Suprapubic skin (tissue), 4 donors: ENCODE data around the gene ZFP36L2. TPM values are rescaled to one million over a fixed set of nuclear protein-coding genes. Genes with fewer than 3 reads are reported as not detected.
A peak's percentile ranks its signal among the peaks of the same experiment; 100 is the strongest.

Experiments
- DNase-seq, 2 donors: peaks; one replicate each; pipeline ENCODE4 v3.0.0-alpha.2; 2019; ENCODE audit warnings: low spot score in 2 of 2
- H3K27ac ChIP-seq: fragments of 200-600 bp; sonication (generic); one replicate; pipeline ENCODE4 v1.5.1; 2019
- H3K27me3 ChIP-seq: fragments of 200-600 bp; sonication (generic); one replicate; pipeline ENCODE4 v1.5.1; 2019
- H3K36me3 ChIP-seq: fragments of 200-600 bp; sonication (generic); one replicate; pipeline ENCODE4 v1.5.1; 2019
- H3K4me1 ChIP-seq: fragments of 200-600 bp; sonication (generic); one replicate; pipeline ENCODE4 v1.5.1; 2019
- H3K4me3 ChIP-seq: fragments of 200-600 bp; sonication (generic); one replicate; pipeline ENCODE4 v1.5.1; 2019; ENCODE audit warnings: mild to moderate bottlenecking
- H3K9me3 ChIP-seq: fragments of 200-600 bp; sonication (generic); one replicate; pipeline ENCODE4 v1.5.1; 2019
- EP300 ChIP-seq: sonication (generic); formaldehyde crosslinking; IDR thresholded peaks from one replicate; pipeline ENCODE4 v1.6.1; 2017; ENCODE audit warnings: antibody characterized with exemption
- POLR2A ChIP-seq, 2 donors: fragments of 450-650 bp; IDR thresholded peaks; one replicate each; pipeline ENCODE4 v1.6.1; 2017; ENCODE audit warnings: antibody characterized with exemption in 2 of 2, mild to moderate bottlenecking in 2 of 2, moderate library complexity in 2 of 2
- POLR2AphosphoS5 ChIP-seq, 3 donors: sonication (generic); formaldehyde crosslinking; IDR thresholded peaks; one replicate each; pipeline ENCODE4 v1.6.1; 2017; ENCODE audit warnings: antibody characterized with exemption in 3 of 3
- WGBS: methylation state at CpG from one replicate; pipeline ENCODE4 v1.1.5; 2018; 5-methylcytosine and 5-hydroxymethylcytosine counted together
- total RNA-seq, 4 donors: library from RNA; depleted of rRNA; stranded (reverse); fragments of >200 nt; gene quantifications; one replicate each; pipeline ENCODE4 v1.1.0, GENCODE V29; 2016
- TF ChIP-seq, protein P1 (sequence below), 2 donors: fragments of 200-600 bp in 1 of 2; fragments of 450-650 bp in 1 of 2; sonication (generic) in 1 of 2; IDR thresholded peaks; one replicate each; pipeline ENCODE4 v1.5.1; 2016 to 2019; ENCODE audit warnings: antibody characterized with exemption in 2 of 2, mild to moderate bottlenecking in 1 of 2, moderate library complexity in 1 of 2

Gene ZFP36L2
- total RNA-seq, 4 donors from 2014 or later = 198 to 238 (median 223) TPM

DNA sequence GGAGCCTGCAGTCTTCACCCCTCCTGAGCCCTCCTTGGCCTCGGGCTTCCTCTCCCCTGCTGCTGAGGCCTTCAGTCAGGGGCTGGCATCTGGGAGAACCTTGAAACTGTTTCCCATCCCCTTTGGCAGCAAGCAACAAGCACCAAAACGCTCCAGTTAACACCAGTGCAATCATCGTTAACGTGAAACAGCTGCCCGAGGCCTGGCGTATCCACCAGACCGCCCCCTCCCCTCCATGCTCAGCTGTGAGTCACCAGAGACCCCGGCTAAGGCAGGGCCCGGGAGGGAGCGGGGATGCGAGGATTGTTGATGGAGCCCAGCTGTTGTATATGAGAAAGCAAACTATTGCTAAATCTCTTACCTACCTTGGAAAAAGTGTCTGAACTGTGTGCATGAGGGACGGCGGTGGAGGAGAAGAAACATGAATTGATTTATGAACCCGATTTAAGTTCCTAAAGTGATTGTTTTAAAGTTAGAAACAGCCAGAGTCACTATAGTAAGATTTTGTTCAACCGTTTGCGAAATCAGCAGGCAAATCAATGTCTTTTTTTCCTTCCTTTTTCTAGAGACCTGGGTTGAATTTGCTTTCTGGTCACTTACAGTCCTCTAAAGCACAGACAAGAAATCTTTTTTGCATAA lies 5.2 kb downstream of the ZFP36L2 start:
- DNase-seq = peak; percentile 85 to 90
- TF ChIP-seq POLR2AphosphoS5 (IDR thresholded peaks at IDR 0.05) (peak; percentile 5 to 84 (median 78)), POLR2A (IDR thresholded peaks at IDR 0.05) (peak in 1 of 2 donors; percentile 20)
- TF ChIP-seq, protein P1, sequence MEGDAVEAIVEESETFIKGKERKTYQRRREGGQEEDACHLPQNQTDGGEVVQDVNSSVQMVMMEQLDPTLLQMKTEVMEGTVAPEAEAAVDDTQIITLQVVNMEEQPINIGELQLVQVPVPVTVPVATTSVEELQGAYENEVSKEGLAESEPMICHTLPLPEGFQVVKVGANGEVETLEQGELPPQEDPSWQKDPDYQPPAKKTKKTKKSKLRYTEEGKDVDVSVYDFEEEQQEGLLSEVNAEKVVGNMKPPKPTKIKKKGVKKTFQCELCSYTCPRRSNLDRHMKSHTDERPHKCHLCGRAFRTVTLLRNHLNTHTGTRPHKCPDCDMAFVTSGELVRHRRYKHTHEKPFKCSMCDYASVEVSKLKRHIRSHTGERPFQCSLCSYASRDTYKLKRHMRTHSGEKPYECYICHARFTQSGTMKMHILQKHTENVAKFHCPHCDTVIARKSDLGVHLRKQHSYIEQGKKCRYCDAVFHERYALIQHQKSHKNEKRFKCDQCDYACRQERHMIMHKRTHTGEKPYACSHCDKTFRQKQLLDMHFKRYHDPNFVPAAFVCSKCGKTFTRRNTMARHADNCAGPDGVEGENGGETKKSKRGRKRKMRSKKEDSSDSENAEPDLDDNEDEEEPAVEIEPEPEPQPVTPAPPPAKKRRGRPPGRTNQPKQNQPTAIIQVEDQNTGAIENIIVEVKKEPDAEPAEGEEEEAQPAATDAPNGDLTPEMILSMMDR (IDR thresholded peaks at IDR 0.05) = no peak
- WGBS = 2% methylated on average over 10 of the region's 16 CpGs
- Histone ChIP-seq H3K36me3 (peaks cover 29% of the 10 kb centered on the region), H3K4me1 (peaks cover 58% of the 10 kb centered on the region), H3K9me3 (no peaks in the 10 kb centered on the region), H3K27me3 (no peaks in the 10 kb centered on the region), H3K27ac (peak overlapping the region; percentile 97), H3K4me3 (peak overlapping the region; percentile 90)

DNA sequence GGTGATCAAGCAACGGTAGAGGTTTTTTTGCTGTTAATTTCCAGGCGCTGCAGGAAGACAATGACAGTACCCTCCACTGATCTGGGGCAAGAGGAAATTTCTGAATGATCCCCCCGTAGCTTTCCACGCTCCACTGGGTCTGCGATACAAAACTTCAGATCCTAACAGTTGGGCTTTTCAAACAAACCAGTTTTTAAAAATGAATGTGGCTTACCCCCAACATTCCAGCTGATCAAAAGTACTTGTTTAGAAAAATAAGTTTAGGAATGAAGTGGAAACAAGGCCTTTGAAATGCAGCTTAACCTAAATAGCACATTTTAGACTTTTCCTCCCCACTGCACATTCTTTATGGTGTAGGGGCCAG lies 5.7 kb downstream of the ZFP36L2 start:
- Histone ChIP-seq H3K9me3 (no peaks in the 10 kb centered on the region), H3K27ac (peak overlapping the region; percentile 97), H3K4me3 (peak overlapping the region; percentile 90), H3K36me3 (peaks cover 28% of the 10 kb centered on the region), H3K27me3 (no peaks in the 10 kb centered on the region), H3K4me1 (peaks cover 58% of the 10 kb centered on the region)
- TF ChIP-seq POLR2A (IDR thresholded peaks at IDR 0.05) = no peak
- TF ChIP-seq EP300 = no peak
- no peak for TF ChIP-seq POLR2AphosphoS5 (IDR thresholded peaks at IDR 0.05)
- TF ChIP-seq, protein P1 (IDR thresholded peaks at IDR 0.05) = no peak
- no peak for DNase-seq
- 4% methylated on average over 5 of the region's 5 CpGs for WGBS

DNA sequence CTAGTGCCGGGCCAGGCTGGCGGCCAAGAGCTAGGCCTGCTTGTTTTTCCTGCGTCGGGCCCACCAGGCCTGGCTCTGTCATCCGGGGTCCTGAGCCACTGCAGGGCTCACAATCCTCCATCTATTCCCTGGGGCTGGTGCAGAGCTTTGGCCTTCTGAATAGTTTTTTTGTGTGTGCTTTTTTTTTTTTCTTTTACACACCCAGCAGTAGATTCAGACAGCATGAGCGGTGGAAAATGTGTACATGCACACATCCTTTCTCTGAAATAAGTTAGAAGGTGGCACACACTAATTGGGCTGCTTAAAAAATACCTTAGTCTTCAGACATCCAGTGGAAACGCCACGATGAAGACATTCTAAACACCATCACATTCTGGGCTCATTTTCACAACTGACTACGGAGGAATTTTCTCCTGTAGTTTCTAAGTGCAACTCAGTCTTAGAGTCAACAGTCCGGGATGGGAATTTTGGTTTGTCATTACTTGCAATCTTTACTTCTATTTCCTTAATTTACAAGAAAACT lies 6.1 kb downstream of the ZFP36L2 start:
- 1% methylated on average over 10 of the region's 10 CpGs for WGBS
- H3K27me3 ChIP-seq = no peaks in the 10 kb centered on the region
- H3K4me3 ChIP-seq = peak overlapping the region; percentile 90
- DNase-seq = no peak
- peaks cover 58% of the 10 kb centered on the region for H3K4me1 ChIP-seq
- H3K9me3 ChIP-seq = no peaks in the 10 kb centered on the region
- peak overlapping the region; percentile 97 for H3K27ac ChIP-seq
- peaks cover 24% of the 10 kb centered on the region for H3K36me3 ChIP-seq
- TF ChIP-seq, protein P1 (IDR thresholded peaks at IDR 0.05) = no peak
- TF ChIP-seq EP300 (no peak), POLR2A (IDR thresholded peaks at IDR 0.05) (no peak), POLR2AphosphoS5 (IDR thresholded peaks at IDR 0.05) (no peak)

DNA sequence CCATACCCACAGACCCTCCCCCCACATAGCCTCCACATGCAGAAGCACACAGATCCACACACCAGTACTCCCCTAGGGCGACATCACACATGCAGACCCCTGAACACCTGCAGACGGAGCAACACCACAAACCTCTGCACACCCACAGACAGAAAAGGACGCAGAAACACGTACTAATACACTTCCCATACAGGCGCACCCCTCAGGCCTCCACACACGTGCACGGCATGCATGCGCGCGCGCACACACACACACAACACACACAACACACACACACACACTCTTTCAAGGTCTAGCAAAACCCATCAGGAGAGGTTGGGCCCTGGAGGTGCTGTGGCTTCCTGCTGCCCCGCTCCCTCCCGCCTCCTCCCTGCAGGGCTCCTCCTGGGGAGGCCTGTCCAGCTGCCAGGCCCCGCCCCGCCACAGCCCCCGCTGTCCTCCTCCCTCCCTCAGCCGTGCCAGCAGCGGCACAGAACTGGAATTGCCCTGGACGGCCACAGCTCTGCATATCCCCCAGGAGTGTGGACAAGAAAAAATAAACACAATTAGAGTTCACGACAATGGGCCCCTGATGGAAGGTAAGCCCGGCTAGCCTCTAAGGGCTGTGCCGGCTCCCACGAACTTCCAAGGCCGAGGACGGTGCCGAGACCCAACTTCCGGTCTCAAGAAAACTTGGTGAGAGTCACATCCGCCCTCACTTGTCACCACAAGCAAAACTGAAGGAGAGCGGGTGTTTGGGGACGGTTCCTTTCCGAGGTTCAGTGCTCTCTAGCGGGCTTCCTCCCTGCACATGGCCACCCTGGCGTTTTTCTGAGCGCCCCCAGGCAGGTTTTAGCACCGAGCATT lies 6.8 kb downstream of the ZFP36L2 start:
- H3K4me3 ChIP-seq = peak overlapping the region; percentile 90
- H3K36me3 ChIP-seq = peaks cover 17% of the 10 kb centered on the region
- H3K4me1 ChIP-seq = peaks cover 58% of the 10 kb centered on the region
- H3K27me3 ChIP-seq = no peaks in the 10 kb centered on the region
- 1% methylated on average over 7 of the region's 35 CpGs for WGBS
- DNase-seq = peak; percentile 92 to 94
- no peaks in the 10 kb centered on the region for H3K9me3 ChIP-seq
- TF ChIP-seq EP300 = no peak
- TF ChIP-seq, protein P1 (IDR thresholded peaks at IDR 0.05) = no peak
- TF ChIP-seq POLR2AphosphoS5 (IDR thresholded peaks at IDR 0.05) = peak in 1 of 3 donors; percentile 70
- peak in 1 of 2 donors; percentile 57 for TF ChIP-seq POLR2A (IDR thresholded peaks at IDR 0.05)
- H3K27ac ChIP-seq = peak overlapping the region; percentile 97
